ENCODE measurements around the gene ATF3. TPM values are rescaled to one million over a fixed set of nuclear protein-coding genes. Genes with fewer than 3 reads are reported as not detected.
"Not testable (repeated sequence)": the region's sequence is repeated elsewhere in the genome, so short reads cannot be mapped to it uniquely, and the experiment has no call there.

ATF3 gene
- total RNA-seq, 1 donor: 20.3 TPM

DNA sequence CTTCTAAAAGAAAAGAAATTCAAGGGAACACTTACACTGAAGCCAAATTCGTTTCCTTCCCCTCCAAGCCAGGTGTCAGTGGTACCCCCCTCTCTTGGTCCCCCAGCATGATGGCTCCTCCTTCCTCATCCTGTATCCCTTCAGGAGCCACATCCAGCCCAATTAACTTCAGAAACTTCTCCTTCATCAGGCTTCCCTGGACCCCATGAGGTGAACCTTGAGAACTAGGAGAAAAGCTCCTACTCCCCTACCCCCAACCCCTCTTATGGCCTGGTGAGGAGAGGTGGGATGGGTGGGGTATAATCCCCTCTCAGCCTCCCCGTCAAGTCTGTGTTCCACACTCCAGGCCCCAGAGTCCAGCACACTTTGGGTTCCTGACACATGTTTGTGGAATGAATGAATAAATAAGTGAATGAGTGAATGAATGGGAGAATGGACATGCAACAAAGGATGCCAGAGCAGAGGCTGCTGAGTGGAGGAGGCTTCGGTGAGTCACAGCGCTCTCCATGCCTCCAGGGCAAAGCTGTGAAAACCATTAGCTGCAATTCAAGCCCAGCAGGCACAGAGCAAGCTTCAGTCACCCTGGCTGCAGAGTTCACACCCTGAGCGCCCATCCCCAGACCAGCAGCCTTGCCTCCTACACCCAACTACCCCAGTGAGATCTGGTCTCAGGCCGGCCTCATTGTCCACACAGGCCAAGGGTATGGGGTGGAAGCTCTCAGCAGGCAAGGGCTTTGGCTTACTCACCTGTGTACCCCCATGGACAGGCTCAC, 47.3 kb downstream of the ATF3 start:
- no peak overlapping the region for H3K4me3 ChIP-seq (ENCODE audit: low read depth, low read length)
- DNase-seq (ENCODE audit: low read depth): peak; percentile 63
- TF ChIP-seq, protein P1, sequence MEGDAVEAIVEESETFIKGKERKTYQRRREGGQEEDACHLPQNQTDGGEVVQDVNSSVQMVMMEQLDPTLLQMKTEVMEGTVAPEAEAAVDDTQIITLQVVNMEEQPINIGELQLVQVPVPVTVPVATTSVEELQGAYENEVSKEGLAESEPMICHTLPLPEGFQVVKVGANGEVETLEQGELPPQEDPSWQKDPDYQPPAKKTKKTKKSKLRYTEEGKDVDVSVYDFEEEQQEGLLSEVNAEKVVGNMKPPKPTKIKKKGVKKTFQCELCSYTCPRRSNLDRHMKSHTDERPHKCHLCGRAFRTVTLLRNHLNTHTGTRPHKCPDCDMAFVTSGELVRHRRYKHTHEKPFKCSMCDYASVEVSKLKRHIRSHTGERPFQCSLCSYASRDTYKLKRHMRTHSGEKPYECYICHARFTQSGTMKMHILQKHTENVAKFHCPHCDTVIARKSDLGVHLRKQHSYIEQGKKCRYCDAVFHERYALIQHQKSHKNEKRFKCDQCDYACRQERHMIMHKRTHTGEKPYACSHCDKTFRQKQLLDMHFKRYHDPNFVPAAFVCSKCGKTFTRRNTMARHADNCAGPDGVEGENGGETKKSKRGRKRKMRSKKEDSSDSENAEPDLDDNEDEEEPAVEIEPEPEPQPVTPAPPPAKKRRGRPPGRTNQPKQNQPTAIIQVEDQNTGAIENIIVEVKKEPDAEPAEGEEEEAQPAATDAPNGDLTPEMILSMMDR (IDR thresholded peaks at IDR 0.05; ENCODE audit: insufficient read depth, low read depth, low read length): no peak

GRCh38 chr1:212656730-212657129, 48.2 kb downstream of the ATF3 start:
- DNase-seq (ENCODE audit: low read depth): no peak
- TF ChIP-seq, protein P1 (IDR thresholded peaks at IDR 0.05; ENCODE audit: insufficient read depth, low read depth, low read length): no peak
- no peak overlapping the region for H3K4me3 ChIP-seq (ENCODE audit: low read depth, low read length)

DNA sequence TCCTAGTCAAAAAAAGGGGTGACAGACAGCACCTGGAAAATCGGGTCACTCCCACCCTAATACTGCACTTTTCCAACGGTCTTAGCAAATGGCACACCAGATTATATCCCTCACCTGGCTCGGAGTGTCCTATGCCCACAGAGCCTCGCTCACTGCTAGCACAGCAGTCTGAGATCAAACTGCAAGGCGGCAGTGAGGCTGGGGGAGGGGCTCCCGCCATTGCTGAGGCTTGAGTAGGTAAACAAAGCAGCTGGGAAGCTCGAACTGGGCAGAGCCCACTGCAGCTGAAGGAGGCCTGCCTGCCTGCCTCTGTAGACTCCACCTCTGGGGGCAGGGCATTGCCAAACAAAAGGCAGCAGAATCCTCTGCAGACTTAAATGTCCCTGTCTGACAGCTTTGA, 49.7 kb downstream of the ATF3 start:
- not testable (repeated sequence) for H3K4me3 ChIP-seq (ENCODE audit: low read depth, low read length); DNase-seq (ENCODE audit: low read depth)

DNA sequence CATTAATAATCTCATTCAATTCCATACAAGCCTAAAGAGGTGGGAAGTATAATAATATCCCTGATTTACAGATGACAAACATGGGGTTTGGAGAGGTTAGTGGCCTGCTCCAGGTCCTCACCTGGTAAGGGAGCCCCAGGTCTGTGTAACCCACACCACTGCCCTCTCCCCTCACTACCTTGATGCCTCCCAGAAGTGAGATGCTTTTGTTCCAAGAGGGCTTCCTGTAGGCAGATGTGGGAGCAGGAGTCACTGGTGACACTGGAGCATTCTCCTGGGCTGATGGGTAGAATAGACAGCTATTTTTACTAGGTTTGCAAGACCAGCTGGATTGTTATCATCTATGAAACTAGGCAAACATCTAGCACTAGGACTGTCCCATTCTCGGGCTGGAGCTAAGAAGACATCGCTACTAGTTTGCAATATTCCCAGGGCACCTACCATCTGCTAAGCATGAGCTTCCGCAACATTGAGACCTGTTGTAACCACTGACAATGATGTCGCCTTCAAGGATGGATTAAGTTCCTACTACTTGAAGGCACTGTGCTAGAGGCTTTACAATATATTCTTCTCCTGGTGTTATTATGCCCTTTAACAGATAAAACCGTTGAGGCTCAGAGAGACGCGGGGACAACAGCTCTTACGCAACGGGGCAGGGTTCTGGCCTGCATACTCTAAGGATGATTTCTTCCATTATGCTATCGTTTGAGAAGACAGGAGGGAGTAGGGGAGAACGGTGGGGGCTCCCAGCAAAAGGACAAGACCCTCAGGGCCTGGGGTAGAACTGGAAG, 56.0 kb downstream of the ATF3 start:
- TF ChIP-seq, protein P1 (IDR thresholded peaks at IDR 0.05; ENCODE audit: insufficient read depth, low read depth, low read length): no peak
- no peak for DNase-seq (ENCODE audit: low read depth)
- H3K4me3 ChIP-seq (ENCODE audit: low read depth, low read length): no peak overlapping the region

DNA sequence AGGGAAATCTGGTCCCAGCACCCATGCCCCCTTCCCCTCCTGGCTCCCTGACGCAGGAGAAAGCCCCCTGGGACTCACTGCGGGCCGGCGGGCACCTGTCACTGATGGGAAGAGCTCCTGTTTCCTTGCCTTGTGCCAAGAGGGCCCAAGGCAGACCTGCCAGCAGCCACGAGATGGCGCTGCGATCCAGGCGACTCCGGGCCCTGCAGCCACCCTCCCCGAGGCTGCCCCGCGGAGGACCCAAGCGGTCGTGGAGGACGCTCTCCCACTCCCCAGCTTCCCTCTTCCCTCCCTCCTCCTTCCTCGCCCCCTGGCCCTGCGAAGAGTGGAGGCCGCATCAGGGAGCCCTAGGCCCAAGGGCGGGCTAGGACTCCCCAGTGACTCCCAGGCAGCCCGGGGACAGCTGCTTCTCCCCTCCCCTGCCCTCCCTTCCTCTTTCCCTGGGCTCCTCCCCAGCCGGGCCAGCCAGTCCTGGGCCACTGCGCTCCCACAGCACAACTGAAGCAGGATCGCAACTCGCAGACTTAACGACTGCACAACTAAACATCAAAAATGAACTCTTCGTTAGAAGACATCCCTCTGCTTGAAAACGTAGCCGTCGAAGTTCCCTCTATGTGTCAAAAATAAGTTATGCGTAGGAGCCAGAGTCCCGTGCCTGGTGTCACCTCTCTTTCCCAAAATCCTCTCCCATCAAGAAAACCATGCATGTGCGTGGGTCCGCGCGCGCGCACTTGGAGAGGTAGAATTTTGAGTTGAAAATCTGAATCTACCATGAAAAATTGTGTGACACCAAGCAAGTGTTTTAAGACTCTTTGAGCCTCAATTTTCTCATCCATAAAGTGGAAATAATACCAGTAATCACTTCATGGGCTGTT, 56.9 kb downstream of the ATF3 start:
- peak; percentile 82 for DNase-seq (ENCODE audit: low read depth)
- H3K4me3 ChIP-seq (ENCODE audit: low read depth, low read length): peak overlapping the region; percentile 82
- TF ChIP-seq, protein P1 (IDR thresholded peaks at IDR 0.05; ENCODE audit: insufficient read depth, low read depth, low read length): peak; percentile 90

DNA sequence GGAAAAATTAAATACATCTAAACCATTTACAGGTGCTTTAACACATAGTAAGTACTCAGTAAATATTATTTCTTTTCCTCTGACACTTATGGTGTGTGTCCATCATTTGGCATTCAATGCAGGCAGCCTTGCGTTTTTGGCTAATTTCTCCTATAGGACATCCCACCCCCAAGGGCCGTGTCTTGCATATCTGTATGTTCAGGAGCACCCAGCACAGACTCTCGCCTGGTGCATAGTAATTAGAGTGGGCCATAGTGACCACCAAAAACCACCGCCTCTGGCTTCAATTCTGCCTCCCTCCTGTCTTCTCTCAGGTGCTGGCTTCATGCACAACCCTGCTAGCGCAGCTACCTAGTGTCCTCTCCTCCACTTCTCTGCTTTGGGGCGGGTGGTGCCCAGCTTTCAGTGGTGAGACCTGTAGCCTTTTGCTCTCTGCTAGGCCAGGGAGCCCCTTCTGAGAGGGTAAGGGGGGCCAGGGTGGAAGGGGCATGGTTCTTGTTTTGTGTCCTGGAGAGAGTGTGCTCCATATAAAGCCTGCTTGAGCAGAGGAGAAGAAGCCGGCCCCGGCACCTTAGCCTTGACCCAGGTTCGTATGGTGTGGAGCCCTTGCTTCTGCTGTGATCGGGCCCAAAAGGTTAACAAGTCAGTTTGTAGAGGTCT, 57.7 kb downstream of the ATF3 start:
- H3K4me3 ChIP-seq (ENCODE audit: low read depth, low read length): no peak overlapping the region
- TF ChIP-seq, protein P1 (IDR thresholded peaks at IDR 0.05; ENCODE audit: insufficient read depth, low read depth, low read length): no peak

More for the DNA sequence above, 57.7 kb downstream of the ATF3 start:
- DNase-seq (ENCODE audit: low read depth): no peak
